Measurements from ENCODE around the gene COPS3.

Gene COPS3

DNA sequence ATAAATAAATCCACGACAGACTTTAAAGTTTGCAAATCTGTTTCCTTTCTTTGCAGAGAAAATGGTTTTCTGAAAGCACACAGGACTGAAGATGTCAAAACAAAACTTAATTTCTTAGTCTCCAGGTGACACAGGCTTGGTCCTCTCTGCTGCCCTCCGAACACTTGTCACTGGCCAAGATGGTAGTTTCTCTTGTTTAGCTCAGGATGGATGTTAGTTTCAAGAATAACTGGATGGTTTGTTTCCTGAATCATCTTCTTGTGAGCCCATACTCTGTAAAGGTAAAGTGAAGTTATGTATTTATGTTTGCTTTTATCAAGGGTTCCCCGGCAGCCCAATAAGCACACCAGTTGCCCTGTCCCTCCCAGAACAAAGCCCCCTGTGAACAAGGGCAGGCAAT, 34.2 kb downstream of the COPS3 start:
- no peak overlapping the region for H3K4me3 ChIP-seq (ENCODE audit: insufficient read depth, low read depth, low read length, poor library complexity, severe bottlenecking)
- no peaks in the 10 kb centered on the region for H3K27me3 ChIP-seq (replicated peaks; ENCODE audit: control insufficient read depth, insufficient read depth, low read length, poor library complexity, severe bottlenecking)
- H3K27ac ChIP-seq (ENCODE audit: insufficient read depth, low read length, poor library complexity, severe bottlenecking), result no peak overlapping the region
- no peak for DNase-seq
- H3K4me1 ChIP-seq (ENCODE audit: control insufficient read depth, insufficient read depth, low read length, poor library complexity, severe bottlenecking), result no peaks in the 10 kb centered on the region
- no peaks in the 10 kb centered on the region for H3K9me3 ChIP-seq (ENCODE audit: control insufficient read depth, low read length)
- peaks cover 38% of the 10 kb centered on the region for H3K36me3 ChIP-seq (ENCODE audit: control insufficient read depth, insufficient read depth, low read length)

DNA sequence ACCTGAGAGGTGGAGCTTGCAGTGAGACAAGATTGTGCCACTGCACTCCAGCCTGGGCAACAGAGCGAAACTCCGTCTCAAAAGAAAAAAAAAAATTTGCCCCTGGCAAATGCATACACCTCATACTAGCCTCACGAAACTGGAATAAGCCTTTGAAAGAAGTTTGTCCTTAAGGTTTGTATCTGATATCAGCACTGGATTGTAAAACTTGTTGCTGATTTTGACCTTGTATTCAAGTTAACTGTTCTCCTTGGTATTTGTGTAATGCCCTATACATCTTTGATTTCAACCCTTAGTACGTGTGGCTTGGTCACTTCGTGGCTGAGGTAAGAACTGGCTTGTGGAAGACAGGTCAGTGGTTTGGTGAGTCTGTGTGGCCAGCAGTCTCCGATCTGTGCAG, 37.9 kb downstream of the COPS3 start:
- Histone ChIP-seq H3K4me1 (ENCODE audit: control insufficient read depth, insufficient read depth, low read length, poor library complexity, severe bottlenecking) (peaks cover 1% of the 10 kb centered on the region), H3K36me3 (ENCODE audit: control insufficient read depth, insufficient read depth, low read length) (peaks cover 24% of the 10 kb centered on the region), H3K9me3 (ENCODE audit: control insufficient read depth, low read length) (no peaks in the 10 kb centered on the region), H3K27me3 (replicated peaks; ENCODE audit: control insufficient read depth, insufficient read depth, low read length, poor library complexity, severe bottlenecking) (no peaks in the 10 kb centered on the region), H3K27ac (ENCODE audit: insufficient read depth, low read length, poor library complexity, severe bottlenecking) (no peak overlapping the region), H3K4me3 (ENCODE audit: insufficient read depth, low read depth, low read length, poor library complexity, severe bottlenecking) (no peak overlapping the region)
- no peak for DNase-seq

DNA sequence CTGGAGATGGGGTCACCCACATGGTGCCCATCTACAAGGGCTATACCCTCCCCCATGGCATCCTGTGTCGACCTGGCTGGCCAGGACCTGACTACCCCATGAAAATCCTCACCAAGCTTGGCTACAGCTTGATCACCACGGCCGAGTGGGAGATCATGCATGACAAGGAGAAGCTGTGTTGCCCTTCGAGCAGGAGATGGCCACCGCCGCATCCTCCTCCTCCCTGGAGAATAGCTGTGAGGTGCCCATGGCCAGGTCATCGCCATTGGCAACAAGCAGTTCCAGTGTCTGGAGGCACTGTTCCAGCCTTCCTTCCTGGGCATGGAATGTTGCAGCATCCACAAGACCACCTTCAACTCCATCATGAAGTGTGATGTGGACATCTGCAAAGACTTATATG, 38.8 kb downstream of the COPS3 start:
- peaks cover 3% of the 10 kb centered on the region for H3K4me1 ChIP-seq (ENCODE audit: control insufficient read depth, insufficient read depth, low read length, poor library complexity, severe bottlenecking)
- peaks cover 16% of the 10 kb centered on the region for H3K36me3 ChIP-seq (ENCODE audit: control insufficient read depth, insufficient read depth, low read length)
- H3K27me3 ChIP-seq (replicated peaks; ENCODE audit: control insufficient read depth, insufficient read depth, low read length, poor library complexity, severe bottlenecking), result no peaks in the 10 kb centered on the region
- H3K4me3 ChIP-seq (ENCODE audit: insufficient read depth, low read depth, low read length, poor library complexity, severe bottlenecking), result no peak overlapping the region
- DNase-seq, result no peak
- no peak overlapping the region for H3K27ac ChIP-seq (ENCODE audit: insufficient read depth, low read length, poor library complexity, severe bottlenecking)
- H3K9me3 ChIP-seq (ENCODE audit: control insufficient read depth, low read length), result no peaks in the 10 kb centered on the region

DNA sequence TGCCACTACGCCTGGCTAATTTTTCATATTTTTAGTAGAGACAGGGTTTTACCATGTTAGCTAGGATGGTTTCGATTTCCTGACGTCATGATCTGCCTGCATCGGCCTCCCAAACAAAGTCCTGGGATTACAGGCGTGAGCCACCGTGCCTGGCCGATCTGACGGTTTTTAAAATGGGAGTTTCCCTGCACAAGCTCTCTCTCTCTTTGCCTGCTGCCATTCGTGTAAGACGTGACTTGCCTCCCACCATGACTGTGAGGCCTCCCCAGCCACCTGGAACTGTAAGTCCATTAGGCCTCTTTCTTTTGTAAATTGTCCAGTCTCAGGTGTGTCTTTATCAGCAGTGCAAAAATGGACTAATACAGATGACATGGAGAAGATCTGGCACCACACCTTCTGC, 39.4 kb downstream of the COPS3 start:
- Histone ChIP-seq H3K9me3 (ENCODE audit: control insufficient read depth, low read length) (no peaks in the 10 kb centered on the region), H3K27ac (ENCODE audit: insufficient read depth, low read length, poor library complexity, severe bottlenecking) (no peak overlapping the region), H3K36me3 (ENCODE audit: control insufficient read depth, insufficient read depth, low read length) (peaks cover 10% of the 10 kb centered on the region), H3K4me1 (ENCODE audit: control insufficient read depth, insufficient read depth, low read length, poor library complexity, severe bottlenecking) (peaks cover 3% of the 10 kb centered on the region), H3K4me3 (ENCODE audit: insufficient read depth, low read depth, low read length, poor library complexity, severe bottlenecking) (no peak overlapping the region), H3K27me3 (replicated peaks; ENCODE audit: control insufficient read depth, insufficient read depth, low read length, poor library complexity, severe bottlenecking) (no peaks in the 10 kb centered on the region)
- DNase-seq, result no peak

DNA sequence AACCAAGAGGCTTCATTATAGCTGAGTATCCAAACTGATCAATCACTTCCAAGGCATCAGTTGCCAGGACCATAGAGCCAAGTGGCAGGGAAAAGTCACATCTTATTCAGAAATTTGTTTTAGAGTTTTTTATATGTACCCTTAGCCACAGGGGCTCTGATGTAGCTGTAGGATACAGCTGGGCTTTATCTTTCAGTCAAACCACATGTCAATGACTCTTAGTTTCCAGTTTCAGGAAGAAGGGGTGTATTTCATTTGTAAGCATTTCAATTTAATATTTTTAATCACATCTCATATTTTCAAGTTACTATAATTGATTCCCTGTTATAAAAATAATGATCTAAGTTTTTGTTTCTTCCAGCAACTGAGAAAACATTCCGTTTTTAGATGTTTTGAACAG, 41.2 kb downstream of the COPS3 start:
- H3K36me3 ChIP-seq (ENCODE audit: control insufficient read depth, insufficient read depth, low read length), result no peaks in the 10 kb centered on the region
- no peaks in the 10 kb centered on the region for H3K27me3 ChIP-seq (replicated peaks; ENCODE audit: control insufficient read depth, insufficient read depth, low read length, poor library complexity, severe bottlenecking)
- H3K9me3 ChIP-seq (ENCODE audit: control insufficient read depth, low read length), result no peaks in the 10 kb centered on the region
- DNase-seq, result no peak
- H3K4me1 ChIP-seq (ENCODE audit: control insufficient read depth, insufficient read depth, low read length, poor library complexity, severe bottlenecking), result peaks cover 16% of the 10 kb centered on the region
- no peak overlapping the region for H3K27ac ChIP-seq (ENCODE audit: insufficient read depth, low read length, poor library complexity, severe bottlenecking)
- H3K4me3 ChIP-seq (ENCODE audit: insufficient read depth, low read depth, low read length, poor library complexity, severe bottlenecking), result no peak overlapping the region

DNA sequence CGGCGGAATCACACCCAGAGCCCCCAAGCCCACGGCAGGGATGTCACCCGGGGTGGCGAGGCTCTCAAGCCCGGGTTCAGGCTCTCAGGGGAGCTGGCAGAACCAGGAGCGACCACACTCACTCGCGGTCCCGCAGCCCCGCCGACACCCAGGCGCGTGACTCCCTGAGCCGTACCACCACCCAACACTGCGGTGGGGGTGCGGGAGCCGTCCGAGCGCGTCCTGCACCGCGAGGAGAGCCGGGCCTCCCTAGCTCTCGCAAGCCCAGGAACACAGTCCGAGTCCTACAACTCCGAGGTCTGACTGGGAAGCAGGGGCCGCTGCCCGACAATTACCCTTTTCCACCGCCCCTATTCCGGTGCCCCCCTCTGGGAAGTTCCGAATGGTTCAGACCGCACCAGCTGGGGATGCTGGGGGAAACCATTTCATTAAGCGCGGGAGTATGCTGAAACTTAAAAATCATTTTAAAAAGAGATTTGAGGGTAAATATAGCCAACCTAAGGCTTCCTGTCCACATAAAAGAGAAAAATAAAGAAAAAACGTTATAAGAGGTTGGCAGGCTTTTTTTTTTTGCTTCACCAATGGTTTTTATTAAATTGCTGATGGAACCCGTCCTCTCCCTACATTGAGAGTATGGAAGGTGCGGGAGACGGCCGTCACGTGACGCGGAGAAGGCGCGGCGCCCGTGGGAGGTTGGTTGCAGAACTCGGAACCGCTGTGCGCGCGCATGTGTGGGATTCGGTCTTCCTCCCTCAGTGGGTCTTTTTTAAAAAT, 43.8 kb downstream of the COPS3 start, which contains the start of gene FLCN:
Gene FLCN, minus strand, starts transcription at position 143 of the 774 bp plus-strand sequence. CDS start 9,031 bp downstream, outside the sequence.
- Histone ChIP-seq H3K9me3 (ENCODE audit: control insufficient read depth, low read length) (no peaks in the 10 kb centered on the region), H3K36me3 (ENCODE audit: control insufficient read depth, insufficient read depth, low read length) (no peaks in the 10 kb centered on the region), H3K27ac (ENCODE audit: insufficient read depth, low read length, poor library complexity, severe bottlenecking) (peak within 1 kb of the TSS; percentile 98), H3K4me3 (ENCODE audit: insufficient read depth, low read depth, low read length, poor library complexity, severe bottlenecking) (peak within 1 kb of the TSS; percentile 93), H3K4me1 (ENCODE audit: control insufficient read depth, insufficient read depth, low read length, poor library complexity, severe bottlenecking) (peaks cover 16% of the 10 kb centered on the region), H3K27me3 (replicated peaks; ENCODE audit: control insufficient read depth, insufficient read depth, low read length, poor library complexity, severe bottlenecking) (no peaks in the 10 kb centered on the region)
- peak; percentile 78 to 89 (median 83) for DNase-seq

DNA sequence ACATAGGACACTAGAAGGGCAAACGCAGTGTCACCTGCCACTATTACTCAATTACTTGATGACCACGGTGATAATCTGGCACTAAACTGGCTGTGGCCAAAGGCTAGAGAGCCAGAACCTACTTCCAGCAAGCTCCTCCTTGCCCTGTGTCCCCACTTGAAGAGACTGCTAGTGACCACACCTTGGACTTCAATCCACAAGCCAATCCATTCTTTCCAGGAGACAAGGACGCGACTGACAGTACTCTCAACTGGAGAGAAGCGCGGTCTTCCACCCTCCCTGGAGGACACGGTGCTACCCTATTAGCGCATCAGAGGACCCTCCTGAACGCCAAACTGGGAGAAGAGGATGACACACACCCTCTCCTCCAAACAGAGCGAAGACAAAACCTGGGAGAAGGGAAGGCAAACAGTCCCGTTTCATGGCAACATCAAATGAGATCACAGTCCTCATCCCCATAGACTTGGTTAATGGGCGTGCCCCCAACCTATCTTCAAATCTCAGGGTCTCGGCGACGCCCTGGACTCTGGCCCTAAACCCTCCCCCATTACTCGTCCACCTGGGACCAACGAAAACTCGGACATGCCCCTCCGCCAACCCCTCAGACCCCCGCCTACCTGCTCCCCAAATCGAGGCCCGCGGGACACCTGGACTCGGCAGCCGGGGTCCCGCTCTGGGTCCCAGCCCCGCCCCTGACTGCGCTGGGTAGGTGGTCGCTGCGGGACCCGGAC, 44.6 kb downstream of the COPS3 start:
- no peaks in the 10 kb centered on the region for H3K9me3 ChIP-seq (ENCODE audit: control insufficient read depth, low read length)
- H3K4me3 ChIP-seq (ENCODE audit: insufficient read depth, low read depth, low read length, poor library complexity, severe bottlenecking), result peak overlapping the region; percentile 93
- DNase-seq, result no peak
- H3K36me3 ChIP-seq (ENCODE audit: control insufficient read depth, insufficient read depth, low read length), result peaks cover 8% of the 10 kb centered on the region
- peak overlapping the region; percentile 98 for H3K27ac ChIP-seq (ENCODE audit: insufficient read depth, low read length, poor library complexity, severe bottlenecking)
- no peaks in the 10 kb centered on the region for H3K27me3 ChIP-seq (replicated peaks; ENCODE audit: control insufficient read depth, insufficient read depth, low read length, poor library complexity, severe bottlenecking)
- peaks cover 16% of the 10 kb centered on the region for H3K4me1 ChIP-seq (ENCODE audit: control insufficient read depth, insufficient read depth, low read length, poor library complexity, severe bottlenecking)

DNA sequence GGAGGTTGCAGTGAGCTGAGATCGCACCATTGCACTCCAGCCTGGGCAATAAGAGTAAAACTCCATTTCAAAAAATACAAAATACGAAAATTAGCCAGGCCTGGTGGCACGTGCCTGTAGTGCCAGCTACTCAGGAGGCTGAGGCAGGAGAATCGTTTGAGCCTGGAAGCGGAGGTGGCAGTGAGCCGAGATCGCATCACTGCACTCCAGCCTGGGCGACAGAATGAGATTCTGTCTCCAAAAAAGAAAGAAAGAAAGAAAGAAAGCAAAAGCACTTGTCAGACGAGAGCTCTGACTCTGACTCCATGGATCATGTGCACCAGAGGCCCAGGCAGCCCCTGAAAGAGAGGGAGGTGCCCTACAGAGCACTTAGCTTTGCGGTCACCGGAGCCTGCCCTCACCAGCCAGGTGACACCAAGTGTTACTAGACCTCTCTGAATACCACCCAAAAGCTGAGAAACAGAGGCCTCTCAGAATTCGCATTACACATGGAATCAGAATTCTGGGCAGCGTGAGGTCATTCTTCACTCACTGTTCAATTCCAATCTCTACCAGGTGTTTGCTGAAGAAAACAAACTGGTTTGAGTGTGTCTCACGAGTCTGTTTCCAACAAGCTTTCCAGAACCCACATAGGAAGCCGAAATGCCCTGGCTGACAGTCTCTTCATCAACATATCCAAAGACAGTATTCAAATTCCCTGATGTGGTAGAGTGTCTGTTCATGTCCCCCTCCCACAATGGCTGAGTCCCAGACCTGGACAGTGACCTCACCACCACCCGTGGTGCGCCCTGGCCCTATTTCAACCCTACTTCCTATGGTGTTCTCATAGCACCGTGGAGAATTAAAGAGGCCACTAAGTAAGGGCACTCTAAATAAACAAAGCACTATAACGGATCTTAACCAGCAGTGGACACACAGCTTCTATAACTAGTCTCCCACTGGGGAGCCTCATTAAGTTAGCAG, 45.6 kb downstream of the COPS3 start:
- Histone ChIP-seq H3K36me3 (ENCODE audit: control insufficient read depth, insufficient read depth, low read length) (peaks cover 16% of the 10 kb centered on the region), H3K4me3 (ENCODE audit: insufficient read depth, low read depth, low read length, poor library complexity, severe bottlenecking) (peak overlapping the region; percentile 93), H3K27ac (ENCODE audit: insufficient read depth, low read length, poor library complexity, severe bottlenecking) (no peak overlapping the region), H3K4me1 (ENCODE audit: control insufficient read depth, insufficient read depth, low read length, poor library complexity, severe bottlenecking) (peaks cover 16% of the 10 kb centered on the region), H3K9me3 (ENCODE audit: control insufficient read depth, low read length) (no peaks in the 10 kb centered on the region), H3K27me3 (replicated peaks; ENCODE audit: control insufficient read depth, insufficient read depth, low read length, poor library complexity, severe bottlenecking) (no peaks in the 10 kb centered on the region)
- DNase-seq, result no peak

DNA sequence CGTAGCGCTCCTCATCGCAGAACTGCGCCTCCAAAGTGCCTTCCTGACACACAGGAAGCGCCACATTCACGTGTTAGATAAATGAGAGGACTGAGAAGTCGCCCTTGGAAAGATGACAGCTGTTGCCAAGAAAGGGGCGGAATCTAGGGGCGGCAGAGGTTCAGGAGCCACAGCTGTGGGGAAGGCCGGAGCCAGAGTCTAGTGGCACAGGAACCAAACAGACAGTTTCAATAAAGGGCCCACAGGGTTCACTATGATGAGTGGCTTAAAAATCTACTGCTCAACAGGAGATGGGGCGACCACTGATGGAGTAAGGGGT, 48.8 kb downstream of the COPS3 start:
- Histone ChIP-seq H3K27ac (ENCODE audit: insufficient read depth, low read length, poor library complexity, severe bottlenecking) (no peak overlapping the region), H3K36me3 (ENCODE audit: control insufficient read depth, insufficient read depth, low read length) (peaks cover 46% of the 10 kb centered on the region), H3K4me3 (ENCODE audit: insufficient read depth, low read depth, low read length, poor library complexity, severe bottlenecking) (no peak overlapping the region), H3K27me3 (replicated peaks; ENCODE audit: control insufficient read depth, insufficient read depth, low read length, poor library complexity, severe bottlenecking) (no peaks in the 10 kb centered on the region), H3K9me3 (ENCODE audit: control insufficient read depth, low read length) (no peaks in the 10 kb centered on the region), H3K4me1 (ENCODE audit: control insufficient read depth, insufficient read depth, low read length, poor library complexity, severe bottlenecking) (peaks cover 13% of the 10 kb centered on the region)
- no peak for DNase-seq
